22Rv1 (cell line): ENCODE results near the gene SH3PXD2A.

Experiments used
- H3K27ac ChIP-seq: fragments of 450-650 bp; 2 replicates; pipeline ENCODE4 v1.5.1; 2017
- ZFX ChIP-seq: fragments of 450-650 bp; IDR thresholded peaks from 2 replicates; pipeline ENCODE4 v1.6.1; 2017; ENCODE audit warnings: antibody characterized with exemption, borderline replicate concordance
- TF ChIP-seq, protein P1 (sequence below): fragments of 450-650 bp; IDR thresholded peaks from 2 replicates; pipeline ENCODE4 v1.5.1; 2017; ENCODE audit warnings: mild to moderate bottlenecking

SH3PXD2A gene

DNA sequence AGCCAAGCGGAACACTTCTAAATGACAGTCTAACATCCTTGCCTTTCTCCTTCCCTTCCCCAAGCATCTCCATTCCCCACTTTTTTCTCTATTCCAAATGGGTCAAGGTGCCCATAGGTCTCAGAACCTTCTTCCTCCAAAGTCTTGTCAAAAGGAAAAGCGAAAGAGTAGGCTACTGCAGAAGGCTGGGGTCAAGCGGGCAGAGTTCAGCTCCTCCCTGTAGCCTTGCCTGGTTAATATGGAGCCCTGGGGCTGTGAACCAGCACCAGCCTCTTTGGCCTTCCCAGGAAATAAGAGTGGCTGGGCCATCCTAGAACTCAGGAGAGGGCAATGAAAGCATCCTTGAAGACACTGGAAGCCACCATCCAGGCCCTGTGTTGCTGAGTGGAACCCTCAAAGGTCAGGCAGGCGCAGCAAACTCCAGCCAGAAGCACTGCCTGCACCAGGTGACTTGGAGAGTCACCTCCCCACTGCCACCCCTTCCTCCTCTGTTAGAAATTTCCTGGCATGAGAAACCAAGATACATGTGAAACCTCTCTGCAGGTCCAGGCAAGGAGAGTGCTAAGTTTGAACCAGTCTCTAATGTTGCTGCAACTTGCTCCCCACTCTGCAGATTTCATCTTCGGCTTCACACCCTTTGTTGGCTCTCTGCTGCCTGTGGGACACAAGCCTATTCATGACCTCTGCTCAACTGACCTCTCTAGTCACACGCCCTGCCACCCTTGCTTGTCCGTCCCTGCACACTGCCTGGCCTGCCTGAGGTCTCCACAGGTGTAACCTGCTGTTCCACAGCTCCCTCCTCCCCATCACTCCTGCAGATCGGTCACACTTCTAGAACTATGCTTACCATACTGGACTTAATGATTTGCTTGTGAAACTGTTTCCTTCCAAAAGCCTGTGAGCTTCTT lies 74.9 kb downstream of the SH3PXD2A start:
- TF ChIP-seq, protein P1, sequence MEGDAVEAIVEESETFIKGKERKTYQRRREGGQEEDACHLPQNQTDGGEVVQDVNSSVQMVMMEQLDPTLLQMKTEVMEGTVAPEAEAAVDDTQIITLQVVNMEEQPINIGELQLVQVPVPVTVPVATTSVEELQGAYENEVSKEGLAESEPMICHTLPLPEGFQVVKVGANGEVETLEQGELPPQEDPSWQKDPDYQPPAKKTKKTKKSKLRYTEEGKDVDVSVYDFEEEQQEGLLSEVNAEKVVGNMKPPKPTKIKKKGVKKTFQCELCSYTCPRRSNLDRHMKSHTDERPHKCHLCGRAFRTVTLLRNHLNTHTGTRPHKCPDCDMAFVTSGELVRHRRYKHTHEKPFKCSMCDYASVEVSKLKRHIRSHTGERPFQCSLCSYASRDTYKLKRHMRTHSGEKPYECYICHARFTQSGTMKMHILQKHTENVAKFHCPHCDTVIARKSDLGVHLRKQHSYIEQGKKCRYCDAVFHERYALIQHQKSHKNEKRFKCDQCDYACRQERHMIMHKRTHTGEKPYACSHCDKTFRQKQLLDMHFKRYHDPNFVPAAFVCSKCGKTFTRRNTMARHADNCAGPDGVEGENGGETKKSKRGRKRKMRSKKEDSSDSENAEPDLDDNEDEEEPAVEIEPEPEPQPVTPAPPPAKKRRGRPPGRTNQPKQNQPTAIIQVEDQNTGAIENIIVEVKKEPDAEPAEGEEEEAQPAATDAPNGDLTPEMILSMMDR: no peak
- no peak for TF ChIP-seq ZFX
- H3K27ac ChIP-seq: no peak overlapping the region

DNA sequence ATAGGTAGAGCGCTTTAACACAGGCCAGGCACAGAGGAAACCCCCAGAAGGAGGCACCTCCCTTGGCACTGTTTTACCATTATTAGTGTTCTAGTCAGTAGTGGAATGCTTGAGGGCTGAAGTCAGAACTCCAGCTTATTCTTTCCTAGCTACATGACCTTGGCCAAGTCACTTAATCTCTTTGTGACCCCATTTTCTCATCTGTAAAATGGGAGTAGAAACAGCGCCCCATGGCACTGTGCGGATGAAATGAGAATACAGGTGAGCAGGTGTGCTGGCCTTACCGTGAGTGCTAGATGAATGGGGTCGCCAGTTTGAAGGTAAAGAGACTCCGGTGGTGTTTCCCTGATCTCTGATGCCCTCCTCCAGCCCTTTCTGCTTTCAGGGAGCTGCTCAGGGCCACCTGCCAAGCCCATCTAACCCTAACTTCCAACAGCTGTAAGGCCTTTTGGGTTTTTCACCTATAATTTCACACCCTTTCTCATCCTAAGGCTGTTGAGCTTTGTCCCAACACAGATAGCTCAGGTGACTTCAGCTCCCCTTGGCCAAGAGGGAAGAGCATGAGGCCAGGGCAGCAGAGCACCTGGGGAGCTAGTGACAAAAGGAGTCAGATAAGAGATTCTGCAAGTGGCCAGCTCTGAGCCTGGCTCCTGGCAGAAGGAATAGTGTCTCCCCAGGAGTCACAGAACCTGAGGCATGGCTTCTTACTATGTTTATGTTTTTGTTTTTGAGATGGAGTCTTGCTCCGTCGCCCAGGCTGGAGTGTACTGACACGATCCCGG lies 76.8 kb downstream of the SH3PXD2A start:
- no peak overlapping the region for H3K27ac ChIP-seq
- TF ChIP-seq, protein P1: no peak
- TF ChIP-seq ZFX: no peak

DNA sequence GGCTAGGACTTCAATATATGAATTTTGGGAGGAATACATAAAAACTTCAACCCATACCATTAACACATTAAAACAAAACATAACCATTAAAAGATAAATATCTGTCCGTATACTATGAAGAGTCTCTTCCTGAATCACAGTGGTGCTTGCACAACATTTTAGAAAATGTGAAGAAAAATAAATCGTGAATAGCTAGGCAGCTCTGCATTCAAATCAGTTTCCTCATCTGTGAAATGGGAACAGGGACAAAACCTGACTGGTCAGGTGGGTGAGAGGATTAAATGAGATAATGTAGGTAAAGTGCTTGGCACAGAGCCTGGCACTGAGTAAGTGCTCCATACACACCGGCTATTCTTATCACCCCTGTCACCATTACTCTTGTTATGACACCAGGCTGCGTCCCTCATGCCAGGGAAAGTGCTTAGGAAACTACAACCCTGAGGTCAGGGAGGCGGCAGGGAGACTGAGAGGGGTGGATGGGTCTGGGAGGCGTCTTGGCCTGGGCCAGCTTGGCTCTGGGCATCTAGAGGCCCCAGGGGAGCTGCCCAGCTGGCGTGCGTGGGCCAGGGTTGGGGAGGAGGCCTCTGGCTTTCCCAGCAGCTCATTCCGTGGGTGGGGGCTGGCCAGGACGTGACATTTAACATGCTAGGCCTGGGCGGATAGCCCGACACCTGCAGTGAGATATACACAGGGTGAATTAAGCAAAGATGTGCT lies 78.3 kb downstream of the SH3PXD2A start:
- TF ChIP-seq, protein P1: no peak
- TF ChIP-seq ZFX: no peak
- no peak overlapping the region for H3K27ac ChIP-seq

DNA sequence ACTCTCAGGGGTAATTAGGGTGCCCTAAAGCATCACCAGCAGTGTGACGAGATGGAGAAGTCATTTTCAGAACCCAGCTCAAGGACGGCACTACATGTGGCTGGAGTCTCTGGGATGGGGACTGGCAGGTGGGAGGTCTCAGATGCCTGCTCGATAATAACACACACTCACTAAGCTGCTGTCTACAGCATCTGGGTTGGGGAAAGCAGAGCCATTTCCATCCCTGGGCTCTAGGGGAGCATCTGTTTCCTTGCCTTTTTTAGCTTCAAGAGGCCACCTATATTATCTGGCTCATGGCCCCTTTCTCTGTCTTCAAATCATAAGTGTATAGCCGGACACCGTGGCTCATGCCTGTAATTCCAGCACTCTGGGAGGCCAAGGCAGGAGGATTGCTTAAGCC lies 79.6 kb downstream of the SH3PXD2A start:
- H3K27ac ChIP-seq: no peak overlapping the region
- TF ChIP-seq, protein P1: no peak
- TF ChIP-seq ZFX: no peak

DNA sequence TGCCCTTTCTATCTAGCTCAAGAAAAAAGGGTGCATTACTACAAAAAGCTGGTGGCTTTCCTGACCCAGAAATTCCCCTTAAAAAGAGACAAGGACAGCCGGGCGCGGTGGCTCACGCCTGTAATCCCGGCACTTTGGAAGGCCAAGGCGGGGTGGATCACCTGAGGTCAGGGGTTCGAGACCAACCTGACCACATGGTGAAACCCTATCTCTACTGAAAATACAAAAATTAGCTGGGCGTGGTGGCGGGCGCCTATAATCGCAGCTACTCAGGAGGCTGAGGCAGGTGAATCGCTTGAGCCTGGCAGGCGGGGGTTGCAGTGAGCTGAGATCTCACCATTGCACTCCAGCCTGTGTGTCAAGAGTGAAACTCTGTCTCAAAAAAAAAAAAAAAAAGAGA lies 82.5 kb downstream of the SH3PXD2A start:
- peak overlapping the region; percentile 70 for H3K27ac ChIP-seq

DNA sequence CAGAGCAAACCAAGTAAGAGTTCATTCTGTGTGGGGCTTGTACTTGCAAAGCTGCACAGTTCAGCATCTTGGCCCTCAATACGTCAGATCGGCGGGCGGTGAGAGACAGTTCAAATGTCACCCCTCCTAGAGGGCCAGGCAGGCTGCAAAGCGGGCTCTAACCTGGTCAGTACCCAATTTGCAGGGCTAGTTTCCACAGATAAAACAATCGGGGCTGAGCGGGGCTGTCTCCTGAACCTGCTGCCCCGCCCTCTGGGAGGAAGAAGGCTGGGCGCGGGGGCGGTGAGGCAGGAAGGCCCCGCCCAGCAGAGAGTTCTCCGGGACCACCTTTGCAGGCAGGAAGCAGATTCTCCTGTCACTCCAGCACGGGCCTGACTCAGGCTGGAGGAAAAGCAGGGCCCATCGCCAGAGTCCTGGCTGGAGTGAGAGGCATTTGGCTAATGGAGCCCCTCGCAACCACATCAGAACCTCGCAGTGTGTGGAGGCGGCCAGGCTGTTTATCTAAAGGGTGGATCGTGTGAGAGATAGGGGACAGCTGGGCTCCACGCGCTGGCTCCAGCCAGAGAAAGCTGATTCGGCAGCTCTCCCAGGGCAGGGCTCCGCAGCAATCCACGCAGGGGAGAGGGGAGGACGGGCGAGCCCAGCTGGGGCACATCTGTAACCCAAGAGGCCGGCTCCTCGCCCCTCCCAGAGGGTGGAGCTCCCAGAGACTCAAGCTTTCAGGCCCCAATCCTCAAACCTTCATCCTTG lies 83.1 kb downstream of the SH3PXD2A start:
- TF ChIP-seq ZFX: no peak
- TF ChIP-seq, protein P1: no peak
- H3K27ac ChIP-seq: peak overlapping the region; percentile 70

DNA sequence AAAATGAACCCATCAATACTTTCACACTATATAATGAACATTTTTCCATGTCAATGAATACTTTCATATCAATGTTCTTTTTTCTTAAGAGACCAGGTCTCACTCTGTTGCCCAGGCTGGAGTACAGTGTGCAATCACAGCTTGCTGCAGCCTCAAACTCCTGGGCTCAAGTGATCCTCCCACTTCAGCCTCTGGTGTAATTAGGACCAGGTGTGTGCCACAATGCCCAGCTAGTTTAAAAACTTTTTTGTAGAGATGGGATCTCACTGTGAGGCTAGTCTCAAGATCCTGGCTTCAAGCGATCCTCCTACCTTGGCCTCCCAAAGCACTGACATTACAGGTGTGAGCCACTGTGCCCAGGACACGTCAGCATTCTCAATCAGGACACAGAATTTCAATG lies 85.2 kb downstream of the SH3PXD2A start:
- TF ChIP-seq, protein P1: no peak
- no peak for TF ChIP-seq ZFX
- no peak overlapping the region for H3K27ac ChIP-seq
